Measurements from ENCODE around the gene SYS1.

Gene SYS1

GRCh38 chr20:45415822-45416637 lies 53.1 kb downstream of the SYS1 start, which contains the start of gene PIGT:
PIGT (plus strand) TSS chr20:45416141; CDS start chr20:45416157, 16 bp downstream.
- DNase-seq (ENCODE audit: low read depth), result peak; percentile 81

- DNase-seq (ENCODE audit: low read depth), result no peak
Measured at GRCh38 chr20:45416917-45417316, 54.0 kb downstream of the SYS1 start.

All from activated T-cell treated with anti-CD3 and anti-CD28 coated beads for 48 hours (primary cell).